ENCODE data around the gene NADK2. TPM values are rescaled to one million over a fixed set of nuclear protein-coding genes. Genes with fewer than 3 reads are reported as not detected.
"Not testable (repeated sequence)": the region's sequence is repeated elsewhere in the genome, so short reads cannot be mapped to it uniquely, and the experiment has no call there.

The NADK2 gene
- total RNA-seq, 1 donor from 2014 or later, result 27.1 TPM

GRCh38 chr5:36184408-36184807, 57.3 kb downstream of the NADK2 start:
- peaks cover 6 to 17% (median 11%) of the 10 kb centered on the region in 3 donors for H3K36me3 ChIP-seq (ENCODE audit: control insufficient read depth in 3 of 3, insufficient read depth in 3 of 3, low read length in 3 of 3)
- not testable (repeated sequence) for H3K27me3 ChIP-seq (ENCODE audit: control insufficient read depth in 3 of 3, insufficient read depth in 3 of 3, low read length in 3 of 3); H3K4me3 ChIP-seq (ENCODE audit: low read length in 3 of 3); H3K9me3 ChIP-seq (ENCODE audit: control insufficient read depth in 3 of 3, low read length in 3 of 3); H3K9ac ChIP-seq (ENCODE audit: low read depth in 1 of 3, low read length in 3 of 3); H3K27ac ChIP-seq (ENCODE audit: low read depth, low read length); H3K4me1 ChIP-seq (ENCODE audit: control insufficient read depth in 3 of 3, insufficient read depth in 3 of 3, low read length in 3 of 3)

DNA sequence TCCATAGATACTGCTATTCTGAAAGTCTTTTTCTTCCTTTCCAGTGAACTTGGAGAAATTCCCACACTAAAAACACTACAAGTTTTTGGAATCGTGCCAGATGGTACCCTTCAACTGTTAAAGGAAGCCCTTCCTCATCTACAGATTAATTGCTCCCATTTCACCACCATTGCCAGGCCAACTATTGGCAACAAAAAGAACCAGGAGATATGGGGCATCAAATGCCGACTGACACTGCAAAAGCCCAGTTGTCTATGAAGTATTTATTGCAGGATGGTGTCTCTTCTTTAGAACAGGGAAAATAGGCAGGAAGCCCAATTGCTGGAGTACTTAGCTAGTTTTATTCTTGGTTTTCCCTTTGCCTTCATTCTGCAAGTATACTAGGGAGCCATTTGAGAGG, 60.0 kb downstream of the NADK2 start:
- Histone ChIP-seq H3K9me3 (ENCODE audit: control insufficient read depth in 3 of 3, low read length in 3 of 3) (no peaks in the 10 kb centered on the region), H3K4me3 (ENCODE audit: low read length in 3 of 3) (no peak overlapping the region), H3K9ac (ENCODE audit: low read depth in 1 of 3, low read length in 3 of 3) (no peak overlapping the region), H3K36me3 (ENCODE audit: control insufficient read depth in 3 of 3, insufficient read depth in 3 of 3, low read length in 3 of 3) (peaks cover 4 to 36% (median 27%) of the 10 kb centered on the region in 3 donors), H3K4me1 (ENCODE audit: control insufficient read depth in 3 of 3, insufficient read depth in 3 of 3, low read length in 3 of 3) (no peaks in the 10 kb centered on the region), H3K27me3 (ENCODE audit: control insufficient read depth in 3 of 3, insufficient read depth in 3 of 3, low read length in 3 of 3) (no peaks in the 10 kb centered on the region), H3K27ac (ENCODE audit: low read depth, low read length) (no peak overlapping the region)

GRCh38 chr5:36180556-36181350, 61.0 kb downstream of the NADK2 start:
- Histone ChIP-seq H3K4me3 (ENCODE audit: low read length in 3 of 3) (no peak overlapping the region), H3K27ac (ENCODE audit: low read depth, low read length) (no peak overlapping the region), H3K9ac (ENCODE audit: low read depth in 1 of 3, low read length in 3 of 3) (no peak overlapping the region), H3K9me3 (ENCODE audit: control insufficient read depth in 3 of 3, low read length in 3 of 3) (no peaks in the 10 kb centered on the region), H3K4me1 (ENCODE audit: control insufficient read depth in 3 of 3, insufficient read depth in 3 of 3, low read length in 3 of 3) (no peaks in the 10 kb centered on the region), H3K27me3 (ENCODE audit: control insufficient read depth in 3 of 3, insufficient read depth in 3 of 3, low read length in 3 of 3) (no peaks in the 10 kb centered on the region), H3K36me3 (ENCODE audit: control insufficient read depth in 3 of 3, insufficient read depth in 3 of 3, low read length in 3 of 3) (peaks cover 4 to 36% (median 29%) of the 10 kb centered on the region in 3 donors)

- Histone ChIP-seq H3K9me3 (ENCODE audit: control insufficient read depth in 3 of 3, low read length in 3 of 3) (no peaks in the 10 kb centered on the region), H3K36me3 (ENCODE audit: control insufficient read depth in 3 of 3, insufficient read depth in 3 of 3, low read length in 3 of 3) (peaks cover 4 to 36% (median 31%) of the 10 kb centered on the region in 3 donors), H3K4me1 (ENCODE audit: control insufficient read depth in 3 of 3, insufficient read depth in 3 of 3, low read length in 3 of 3) (no peaks in the 10 kb centered on the region), H3K27me3 (ENCODE audit: control insufficient read depth in 3 of 3, insufficient read depth in 3 of 3, low read length in 3 of 3) (no peaks in the 10 kb centered on the region), H3K27ac (ENCODE audit: low read depth, low read length) (no peak overlapping the region), H3K4me3 (ENCODE audit: low read length in 3 of 3) (no peak overlapping the region), H3K9ac (ENCODE audit: low read depth in 1 of 3, low read length in 3 of 3) (no peak overlapping the region)
Observed at GRCh38 chr5:36179950-36180349, 61.8 kb downstream of the NADK2 start.

DNA sequence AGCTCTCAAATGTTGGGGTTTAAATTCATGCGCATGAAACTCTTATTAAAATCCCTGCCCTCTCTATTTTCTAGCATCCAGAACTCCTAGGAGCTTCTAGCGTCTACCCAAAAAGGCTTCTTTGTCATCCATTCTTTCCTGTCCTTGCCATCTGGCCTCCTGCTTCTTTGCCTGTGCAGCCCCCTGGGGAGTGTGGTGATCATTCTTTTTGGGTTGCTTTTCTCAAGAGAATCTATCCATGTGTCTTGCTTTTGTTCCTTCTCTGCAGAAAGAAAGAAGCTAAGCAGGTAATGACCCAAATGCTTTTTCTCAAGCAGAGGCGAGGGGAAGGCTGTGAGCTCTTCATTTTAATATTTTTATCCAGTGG, 63.2 kb downstream of the NADK2 start:
- Histone ChIP-seq H3K36me3 (ENCODE audit: control insufficient read depth in 3 of 3, insufficient read depth in 3 of 3, low read length in 3 of 3) (peaks cover 4 to 44% (median 43%) of the 10 kb centered on the region in 3 donors), H3K27me3 (ENCODE audit: control insufficient read depth in 3 of 3, insufficient read depth in 3 of 3, low read length in 3 of 3) (no peaks in the 10 kb centered on the region), H3K27ac (ENCODE audit: low read depth, low read length) (no peak overlapping the region), H3K9me3 (ENCODE audit: control insufficient read depth in 3 of 3, low read length in 3 of 3) (no peaks in the 10 kb centered on the region), H3K9ac (ENCODE audit: low read depth in 1 of 3, low read length in 3 of 3) (no peak overlapping the region), H3K4me3 (ENCODE audit: low read length in 3 of 3) (no peak overlapping the region), H3K4me1 (ENCODE audit: control insufficient read depth in 3 of 3, insufficient read depth in 3 of 3, low read length in 3 of 3) (no peaks in the 10 kb centered on the region)

DNA sequence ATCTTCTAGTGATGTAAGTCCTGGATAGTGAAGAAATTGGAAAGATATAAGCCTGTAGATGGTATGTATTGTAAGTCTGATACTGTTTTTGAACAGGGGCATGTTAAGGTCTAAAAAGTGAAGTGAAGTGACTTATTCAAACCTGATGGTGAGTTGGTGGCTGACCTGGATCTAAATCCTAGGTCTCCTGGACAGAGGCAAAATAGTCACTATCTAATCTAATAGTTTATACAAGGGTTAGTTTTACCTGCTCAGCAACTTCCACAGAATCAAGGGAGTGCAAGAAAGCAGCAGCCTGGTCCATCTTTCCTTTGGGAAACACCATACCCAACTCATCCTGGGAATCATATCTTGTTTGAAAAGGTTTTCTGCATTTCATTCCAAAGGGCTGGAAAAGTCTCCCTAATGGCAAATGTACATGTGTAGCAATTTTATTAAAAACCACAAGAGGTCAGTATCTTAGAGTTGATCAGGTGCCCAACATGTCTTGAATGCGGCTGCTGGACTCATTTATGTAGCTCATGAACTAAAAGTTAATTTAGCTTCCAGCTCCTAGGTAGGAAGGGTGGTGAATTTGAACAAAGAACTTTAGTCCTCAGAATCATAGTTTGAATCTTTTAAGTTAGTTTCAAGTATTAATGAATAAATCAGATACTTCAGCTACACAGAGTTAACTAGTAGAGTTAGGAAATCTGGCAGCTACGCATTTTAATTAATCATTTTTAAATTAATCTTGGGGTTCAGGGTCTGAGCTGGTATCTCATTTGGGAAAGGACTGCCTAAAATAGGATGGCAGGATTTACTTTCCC, 63.8 kb downstream of the NADK2 start:
- no peak overlapping the region for H3K4me3 ChIP-seq (ENCODE audit: low read length in 3 of 3)
- peaks cover 4 to 49% (median 48%) of the 10 kb centered on the region in 3 donors for H3K36me3 ChIP-seq (ENCODE audit: control insufficient read depth in 3 of 3, insufficient read depth in 3 of 3, low read length in 3 of 3)
- H3K27ac ChIP-seq (ENCODE audit: low read depth, low read length), result no peak overlapping the region
- H3K4me1 ChIP-seq (ENCODE audit: control insufficient read depth in 3 of 3, insufficient read depth in 3 of 3, low read length in 3 of 3), result no peaks in the 10 kb centered on the region
- no peaks in the 10 kb centered on the region for H3K27me3 ChIP-seq (ENCODE audit: control insufficient read depth in 3 of 3, insufficient read depth in 3 of 3, low read length in 3 of 3)
- no peak overlapping the region for H3K9ac ChIP-seq (ENCODE audit: low read depth in 1 of 3, low read length in 3 of 3)
- no peaks in the 10 kb centered on the region for H3K9me3 ChIP-seq (ENCODE audit: control insufficient read depth in 3 of 3, low read length in 3 of 3)

- Histone ChIP-seq H3K4me3 (ENCODE audit: low read length in 3 of 3) (no peak overlapping the region), H3K9me3 (ENCODE audit: control insufficient read depth in 3 of 3, low read length in 3 of 3) (no peaks in the 10 kb centered on the region), H3K36me3 (ENCODE audit: control insufficient read depth in 3 of 3, insufficient read depth in 3 of 3, low read length in 3 of 3) (peaks cover 4 to 56% (median 55%) of the 10 kb centered on the region in 3 donors), H3K4me1 (ENCODE audit: control insufficient read depth in 3 of 3, insufficient read depth in 3 of 3, low read length in 3 of 3) (no peaks in the 10 kb centered on the region), H3K27ac (ENCODE audit: low read depth, low read length) (no peak overlapping the region), H3K9ac (ENCODE audit: low read depth in 1 of 3, low read length in 3 of 3) (no peak overlapping the region), H3K27me3 (ENCODE audit: control insufficient read depth in 3 of 3, insufficient read depth in 3 of 3, low read length in 3 of 3) (no peaks in the 10 kb centered on the region)
Observed at GRCh38 chr5:36177154-36177553, 64.6 kb downstream of the NADK2 start.

DNA sequence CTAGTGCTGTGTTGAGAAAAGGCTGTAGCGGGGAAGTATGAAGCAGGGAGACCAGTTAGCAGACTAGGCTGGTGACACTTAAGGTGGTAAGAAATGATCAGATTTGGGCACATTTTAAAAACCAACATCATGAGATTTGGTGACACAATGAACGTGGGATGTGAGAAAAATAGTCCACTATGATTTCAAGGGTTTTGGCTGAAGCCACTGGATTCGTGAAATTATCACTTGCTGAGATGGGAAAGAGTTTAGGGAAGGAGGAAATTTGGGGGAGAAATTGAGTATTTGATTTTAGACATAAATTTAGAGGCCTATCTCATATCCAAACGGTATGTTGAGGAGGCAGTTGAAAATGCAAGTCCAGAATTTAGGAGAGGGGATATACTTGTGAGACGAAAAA, 66.7 kb downstream of the NADK2 start:
- Histone ChIP-seq H3K27me3 (ENCODE audit: control insufficient read depth in 3 of 3, insufficient read depth in 3 of 3, low read length in 3 of 3) (no peaks in the 10 kb centered on the region), H3K4me1 (ENCODE audit: control insufficient read depth in 3 of 3, insufficient read depth in 3 of 3, low read length in 3 of 3) (no peaks in the 10 kb centered on the region), H3K9me3 (ENCODE audit: control insufficient read depth in 3 of 3, low read length in 3 of 3) (no peaks in the 10 kb centered on the region), H3K9ac (ENCODE audit: low read depth in 1 of 3, low read length in 3 of 3) (no peak overlapping the region), H3K4me3 (ENCODE audit: low read length in 3 of 3) (no peak overlapping the region), H3K27ac (ENCODE audit: low read depth, low read length) (no peak overlapping the region), H3K36me3 (ENCODE audit: control insufficient read depth in 3 of 3, insufficient read depth in 3 of 3, low read length in 3 of 3) (peaks cover 9 to 67% (median 56%) of the 10 kb centered on the region in 3 donors)

GRCh38 chr5:36174119-36174518, 67.6 kb downstream of the NADK2 start:
- Histone ChIP-seq H3K4me1 (ENCODE audit: control insufficient read depth in 3 of 3, insufficient read depth in 3 of 3, low read length in 3 of 3) (no peaks in the 10 kb centered on the region), H3K4me3 (ENCODE audit: low read length in 3 of 3) (no peak overlapping the region), H3K9ac (ENCODE audit: low read depth in 1 of 3, low read length in 3 of 3) (no peak overlapping the region), H3K36me3 (ENCODE audit: control insufficient read depth in 3 of 3, insufficient read depth in 3 of 3, low read length in 3 of 3) (peaks cover 12 to 68% (median 57%) of the 10 kb centered on the region in 3 donors), H3K27ac (ENCODE audit: low read depth, low read length) (no peak overlapping the region), H3K27me3 (ENCODE audit: control insufficient read depth in 3 of 3, insufficient read depth in 3 of 3, low read length in 3 of 3) (no peaks in the 10 kb centered on the region), H3K9me3 (ENCODE audit: control insufficient read depth in 3 of 3, low read length in 3 of 3) (no peaks in the 10 kb centered on the region)

DNA sequence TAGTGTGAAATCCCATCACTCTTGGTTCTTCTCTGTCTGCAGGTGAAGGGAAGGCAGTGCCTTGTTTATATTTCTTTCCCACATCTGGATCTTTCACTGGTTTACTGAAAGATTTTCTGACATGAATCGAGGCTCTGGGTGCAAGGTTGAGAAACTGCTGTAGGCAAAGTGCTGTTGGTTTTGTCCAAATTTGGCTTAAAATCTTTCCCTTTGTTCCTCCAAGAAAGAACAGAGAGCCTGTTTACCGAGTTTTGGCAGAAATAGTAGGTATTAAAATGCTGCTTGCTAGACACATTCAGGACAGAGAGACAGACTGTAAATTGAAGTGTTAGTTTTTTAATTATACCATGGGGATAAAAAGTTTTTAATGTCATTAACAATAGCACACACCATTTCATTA, 68.3 kb downstream of the NADK2 start:
- H3K9me3 ChIP-seq (ENCODE audit: control insufficient read depth in 3 of 3, low read length in 3 of 3), result no peaks in the 10 kb centered on the region
- no peaks in the 10 kb centered on the region for H3K27me3 ChIP-seq (ENCODE audit: control insufficient read depth in 3 of 3, insufficient read depth in 3 of 3, low read length in 3 of 3)
- peaks cover 12 to 72% (median 56%) of the 10 kb centered on the region in 3 donors for H3K36me3 ChIP-seq (ENCODE audit: control insufficient read depth in 3 of 3, insufficient read depth in 3 of 3, low read length in 3 of 3)
- H3K4me3 ChIP-seq (ENCODE audit: low read length in 3 of 3), result no peak overlapping the region
- no peak overlapping the region for H3K27ac ChIP-seq (ENCODE audit: low read depth, low read length)
- H3K4me1 ChIP-seq (ENCODE audit: control insufficient read depth in 3 of 3, insufficient read depth in 3 of 3, low read length in 3 of 3), result no peaks in the 10 kb centered on the region
- H3K9ac ChIP-seq (ENCODE audit: low read depth in 1 of 3, low read length in 3 of 3), result no peak overlapping the region

All from skeletal muscle tissue (tissue), 4 donors.